B cell (primary cell): Measurements from ENCODE around the gene CHEK1.

ENCODE experiments used
- CTCF ChIP-seq: fragments of 200-600 bp; IDR thresholded peaks from one replicate; pipeline ENCODE4 v1.8.0; 2022; ENCODE audit warnings: antibody characterized with exemption, mild to moderate bottlenecking
- EZH2 ChIP-seq: IDR thresholded peaks from 2 replicates; pipeline ENCODE4 v1.6.1; 2012; ENCODE audit warnings: borderline replicate concordance, low read depth, mild to moderate bottlenecking, moderate library complexity, low read length; ENCODE audit not compliant: insufficient read depth, poor library complexity, severe bottlenecking

GRCh38 chr11:125625630-125626287 lies 796 bp downstream of the CHEK1 start:
- TF ChIP-seq CTCF (no peak), EZH2 (no peak)
